GM10248 (cell line): Measurements from ENCODE around the gene SLC9B1.

Experiments used
- CTCF ChIA-PET: fragments of 300-600 bp; sonication (Branson Sonifier 250); formaldehyde crosslinking; extraction: SDS; loops from one replicate; lab custom pipeline; 2021; ENCODE audit warnings: antibody characterized with exemption; lab: Yijun Ruan, JAX
- POLR2A ChIA-PET: fragments of 350-650 bp; sonication (Branson Sonifier 250); formaldehyde crosslinking; extraction: SDS; loops from one replicate; lab custom pipeline; 2020; ENCODE audit warnings: antibody characterized with exemption; lab: Yijun Ruan, JAX
- DNase-seq: peaks from one replicate; pipeline ENCODE4 v3.0.0; 2012; ENCODE audit errors: extremely low spot score
- CTCF ChIP-seq: IDR thresholded peaks from 2 replicates; pipeline ENCODE4 v1.5.1; 2012; ENCODE audit warnings: mild to moderate bottlenecking, low read depth; ENCODE audit errors: extremely low read depth, missing control alignments, control extremely low read depth

SLC9B1 gene

GRCh38 chr4:103019308-103020124 lies at the start of gene SLC9B1:
SLC9B1 (minus strand) TSS chr4:103019705; CDS start chr4:102991711, 27,994 bp downstream.
- POLR2A ChIA-PET: interaction anchor here (0.5 kb wide), 1 partner anchor 260 kb away, joined by 8 read pairs; no protein-coding TSS in a partner anchor
- no peak for TF ChIP-seq CTCF
- peak; percentile 91 for DNase-seq
- CTCF ChIA-PET: interaction anchor here (1.2 to 3.1 kb wide), 8 partner anchors 8 to 80 kb away, joined by 3 to 15 read pairs (median 4); partner anchors contain the start of gene BDH2

GRCh38 chr4:103067841-103068547 lies 48.5 kb upstream of the SLC9B1 start:
- CTCF ChIA-PET: no interaction called here
- POLR2A ChIA-PET: no interaction called here
- TF ChIP-seq CTCF: no peak
- DNase-seq: no peak

- CTCF ChIA-PET: interaction anchor here (1.1 to 4.0 kb wide), 4 partner anchors 8 to 31 kb away, joined by 4 to 18 read pairs (median 10); no protein-coding TSS in a partner anchor
Observed at GRCh38 chr4:103060453-103061148, 41.1 kb upstream of the SLC9B1 start.

GRCh38 chr4:103054030-103054429 lies 34.5 kb upstream of the SLC9B1 start:
- TF ChIP-seq CTCF: no peak

More at GRCh38 chr4:103060453-103061148, 41.1 kb upstream of the SLC9B1 start:
- POLR2A ChIA-PET: no interaction called here
- TF ChIP-seq CTCF: no peak
- no peak for DNase-seq

GRCh38 chr4:103052779-103053178 lies 33.3 kb upstream of the SLC9B1 start:
- ChIA-PET POLR2A (interaction anchor here (0.7 kb wide), 1 partner anchor 22 kb away, joined by 3 read pairs; no protein-coding TSS in a partner anchor), CTCF (interaction anchor here (0.9 to 2.1 kb wide), 10 partner anchors 8 to 604 kb away, joined by 3 to 13 read pairs (median 4); partner anchors contain the start of gene BDH2)
- TF ChIP-seq CTCF: no peak
- DNase-seq: no peak

More at GRCh38 chr4:103054030-103054429, 34.5 kb upstream of the SLC9B1 start:
- DNase-seq: no peak
- ChIA-PET CTCF (interaction anchor here (1.2 kb wide), 1 partner anchor 46 kb away, joined by 3 read pairs; the partner anchor contains the start of gene BDH2), POLR2A (no interaction called here)
